Heart right ventricle (tissue), 16 donors: ENCODE results near the gene COA8. TPM values are rescaled to one million over a fixed set of nuclear protein-coding genes. Genes with fewer than 3 reads are reported as not detected.
"Not testable (repeated sequence)": the region's sequence is repeated elsewhere in the genome, so short reads cannot be mapped to it uniquely, and the experiment has no call there.

Experiments used
- ATAC-seq, 8 donors: fragments of 200-7000 bp; cut with Tn5 transposase; one replicate each; pipeline ENCODE4 v1.9.1; 2020; ENCODE audit warnings: mild to moderate bottlenecking in 8 of 8, moderate library complexity in 8 of 8, moderate number of reproducible peaks in 1 of 8
- DNase-seq, 2 donors: peaks; one replicate each; pipeline ENCODE4 v3.0.0-alpha.2; 2020
- H3K27ac ChIP-seq, 10 donors: fragments of 200-600 bp; sonication (generic) in 2 of 10; one replicate each; pipeline versions ENCODE4 v1.5.0 to v1.8.0; 2020 to 2022; ENCODE audit warnings: mild to moderate bottlenecking in 3 of 10
- H3K27me3 ChIP-seq, 7 donors: fragments of 200-600 bp; one replicate each; pipeline ENCODE4 v1.8.0; 2021 to 2022; ENCODE audit warnings: mild to moderate bottlenecking in 2 of 7
- H3K36me3 ChIP-seq, 9 donors: fragments of 200-600 bp; sonication (generic) in 1 of 9; one replicate each; pipeline versions ENCODE4 v1.5.0 to v1.8.0; 2020 to 2022; ENCODE audit warnings: mild to moderate bottlenecking in 2 of 9
- H3K4me1 ChIP-seq, 9 donors: fragments of 200-600 bp; sonication (generic) in 1 of 9; one replicate each; pipeline versions ENCODE4 v1.5.0 to v1.8.0; 2020 to 2022; ENCODE audit warnings: mild to moderate bottlenecking in 4 of 9
- H3K4me3 ChIP-seq, 10 donors: fragments of 200-600 bp; sonication (generic) in 2 of 10; one replicate each; pipeline versions ENCODE4 v1.5.0 to v1.8.0; 2020 to 2022; ENCODE audit warnings: mild to moderate bottlenecking in 7 of 10, moderate library complexity in 2 of 10
- H3K9me3 ChIP-seq, 11 donors: fragments of 200-600 bp in 10 of 11; sonication (generic) in 2 of 11; one replicate each; pipeline versions ENCODE4 v1.5.0 to v1.8.0; 2013 to 2022; ENCODE audit warnings: mild to moderate bottlenecking in 2 of 11, control low read depth in 1 of 11, moderate library complexity in 1 of 11
- CTCF ChIP-seq, 9 donors: fragments of 200-600 bp; sonication (generic) in 2 of 9; IDR thresholded peaks; one replicate each; pipeline versions ENCODE4 v1.5.0 to v1.8.0; 2021 to 2022; ENCODE audit warnings: antibody characterized with exemption in 9 of 9, mild to moderate bottlenecking in 5 of 9, moderate library complexity in 1 of 9
- WGBS, 2 donors: extraction: QIAGEN DNeasy Blood & Tissue Kit; methylation state at CpG; one replicate each; pipeline ENCODE4 v1.1.7; 2013; ENCODE audit warnings: inconsistent platforms in 1 of 2; 5-methylcytosine and 5-hydroxymethylcytosine counted together
- intact Hi-C, 10 donors: fragments of 100-400 bp; cut with DNase I; formaldehyde crosslinking; loops; one replicate each; pipeline versions ENCODE4 v1.11.1 to v1.14.2; 2022
- polyA plus RNA-seq, 2 donors: library from polyadenylated mRNA; stranded (reverse); fragments of 200-250 nt; gene quantifications; one replicate each; pipeline ENCODE4 v1.2.3, GENCODE V29; 2013
- total RNA-seq, 10 donors: library from RNA; stranded (reverse); fragmentation: NEBNext Ultra II Directional in 3 of 10; extraction: Animal tissue kit (Norgen Biotek cat#: 25700) in 3 of 10; gene quantifications; one replicate each; pipeline versions ENCODE4 v1.2.1 to v1.2.4, GENCODE V29; 2021 to 2023
- donor health status: Arrhythmogenic right ventricular cardiomyopathy.
- donor health status: ischemic (EF 13 %, LVEDD 7.1; RV severe dilation, severe dysfunction).
- donor health status: healthy with polysubstance abuse.
- donor health status: DM: no; HTN: yes; CAD: no.
- donor health status: DM: no; HTN: no; CAD: no.
- donor health status: ischemic (EF 25% LVEDD 6.9; RV normal size, moderate dysfunction).
- donor health status: ischemic (EF 25% LVEDD 5.7; RV mildly dilated, moderate dysfunction).
- donor health status: healthy.
- donor health status: DM: yes; HTN: yes; CAD: no.
- donor health status: Ischemic cardiomyopathy.
- donor health status: ischemic (EF 35%, LVEDD 5.7; RV mildly dilated, moderate dysfunction).
- donor health status: nonischemic (EF 11% LVEDD 7.7; RV severe dilation, severe dysfunction).
- donor health status: DM: yes; HTN: yes; CAD: no.
- donor health status: PGD.
- donor health status: ischemic (EF 29% LVEDD 5.4; RV normal size, mild dysfunction).
- donor health status: nonischemic (EF 23%, LVEDD 6.1; RV moderate dilation, normal function).

COA8 gene
- total and polyA plus RNA-seq, 12 donors: 33.3 to 141 (median 43.8) TPM

- no peak for DNase-seq
- no peak for ATAC-seq
These were observed 38.5 kb upstream of the COA8 start for GRCh38 chr14:103524002-103524935.

GRCh38 chr14:103525430-103526246 lies 37.1 kb upstream of the COA8 start:
- H3K27me3 ChIP-seq: peaks cover 0 to 36% (median 0%) of the 10 kb centered on the region in 7 donors
- H3K27ac ChIP-seq: peak overlapping the region in 8 of 10 donors; percentile 25 to 89 (median 46)
- intact Hi-C loops, ATAC-seq, H3K36me3 ChIP-seq, DNase-seq, H3K4me3 ChIP-seq, H3K9me3 ChIP-seq: not testable (repeated sequence)
- WGBS, 2 donors: 55 to 56% methylated on average over 17 of the region's 17 CpGs
- H3K4me1 ChIP-seq: peaks cover 16 to 78% (median 64%) of the 10 kb centered on the region in 9 donors

More at GRCh38 chr14:103524002-103524935, 38.5 kb upstream of the COA8 start:
- Histone ChIP-seq H3K27me3 (peaks cover 0 to 42% (median 0%) of the 10 kb centered on the region in 7 donors), H3K9me3 (no peaks in the 10 kb centered on the region), H3K36me3 (no peaks in the 10 kb centered on the region), H3K4me1 (peaks cover 20 to 79% (median 64%) of the 10 kb centered on the region in 9 donors), H3K4me3 (no peak overlapping the region), H3K27ac (peak overlapping the region in 2 of 10 donors; percentile 22 to 82)
- intact Hi-C loops: no loop called here
- no peak for TF ChIP-seq CTCF (IDR thresholded peaks at IDR 0.05)
- WGBS, 2 donors: 77 to 82% methylated on average over 12 of the region's 12 CpGs

GRCh38 chr14:103526247-103526913 lies 36.4 kb upstream of the COA8 start:
- DNase-seq: peak in 1 of 2 donors; percentile 15
- no peaks in the 10 kb centered on the region for H3K9me3 ChIP-seq
- 68 to 72% methylated on average over 8 of the region's 8 CpGs for WGBS, 2 donors
- no peaks in the 10 kb centered on the region for H3K36me3 ChIP-seq
- peaks cover 0 to 29% (median 0%) of the 10 kb centered on the region in 7 donors for H3K27me3 ChIP-seq
- intact Hi-C loops: no loop called here
- no peak for TF ChIP-seq CTCF (IDR thresholded peaks at IDR 0.05)
- no peak for ATAC-seq
- H3K4me3 ChIP-seq: no peak overlapping the region
- peak overlapping the region in 8 of 10 donors; percentile 25 to 89 (median 46) for H3K27ac ChIP-seq
- peaks cover 15 to 79% (median 59%) of the 10 kb centered on the region in 9 donors for H3K4me1 ChIP-seq

- 85 to 91% methylated on average over 1 of the region's 1 CpG for WGBS, 2 donors
- no peak for DNase-seq
- H3K36me3 ChIP-seq: no peaks in the 10 kb centered on the region
- intact Hi-C loops: no loop called here
- no peak for TF ChIP-seq CTCF (IDR thresholded peaks at IDR 0.05)
- H3K27ac ChIP-seq: peak overlapping the region in 6 of 10 donors; percentile 2 to 95 (median 49)
- ATAC-seq: no peak
- no peak overlapping the region for H3K4me3 ChIP-seq
- peaks cover 11 to 77% (median 57%) of the 10 kb centered on the region in 9 donors for H3K4me1 ChIP-seq
- peaks cover 0 to 24% (median 0%) of the 10 kb centered on the region in 7 donors for H3K27me3 ChIP-seq
- no peaks in the 10 kb centered on the region for H3K9me3 ChIP-seq
These were observed 35.9 kb upstream of the COA8 start for GRCh38 chr14:103526914-103527248.
